Measurements from ENCODE around the gene AASDH. TPM values are rescaled to one million over a fixed set of nuclear protein-coding genes. Genes with fewer than 3 reads are reported as not detected.

AASDH gene
- polyA plus RNA-seq, 1 of the 3 experiments (the other 2 are of a cell fraction) = 4.4 TPM

DNA sequence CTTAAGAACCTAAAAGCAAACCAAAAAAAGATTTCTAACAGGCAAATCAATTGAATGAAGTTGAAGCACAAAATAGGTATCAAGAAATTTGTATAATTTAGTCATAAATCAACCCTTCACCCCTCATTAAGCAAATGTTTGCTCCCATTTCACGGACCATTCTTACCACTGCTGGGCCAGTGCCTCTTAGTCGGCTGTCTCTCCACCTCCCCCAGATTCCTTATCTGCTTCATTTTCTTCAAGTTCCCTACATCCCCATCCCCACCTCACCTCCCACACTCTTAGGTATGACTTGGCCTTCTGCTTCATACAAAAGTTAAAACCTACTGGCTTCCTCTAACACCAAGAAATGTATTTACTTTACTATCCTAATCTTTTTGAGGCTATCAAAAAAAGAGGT is 11.8 kb downstream of the AASDH start:
- no peak overlapping the region for H2AFZ ChIP-seq (ENCODE audit: low read depth)
- H3K36me3 ChIP-seq (replicated peaks in 1 of 2; ENCODE audit: control insufficient read depth in 1 of 2, insufficient read depth in 2 of 2, low read length in 1 of 2) = peaks cover 14 to 16% of the 10 kb centered on the region in 2 experiments
- no peak overlapping the region for H3K4me3 ChIP-seq (ENCODE audit: low read depth in 2 of 2, low read length in 1 of 2)
- ChIA-PET CTCF (no interaction called here), POLR2A (no interaction called here)
- no peaks in the 10 kb centered on the region for H3K27me3 ChIP-seq (ENCODE audit: insufficient read depth)
- no peak overlapping the region for H3K4me2 ChIP-seq
- no peaks in the 10 kb centered on the region for H3F3A ChIP-seq (replicated peaks; ENCODE audit: insufficient read depth)
- no peaks in the 10 kb centered on the region for H3K4me1 ChIP-seq (ENCODE audit: control insufficient read depth in 1 of 2, insufficient read depth in 2 of 2, low read depth in 1 of 2, low read length in 1 of 2)
- no peak overlapping the region for H3K27ac ChIP-seq (ENCODE audit: low read depth in 2 of 2, low read length in 1 of 2)
- TF ChIP-seq RFX5 (IDR thresholded peaks at IDR 0.05; ENCODE audit: low read length) (no peak), MEF2A (IDR thresholded peaks at IDR 0.05; ENCODE audit: borderline replicate concordance, low read depth) (no peak), EP300 (IDR thresholded peaks at IDR 0.05; ENCODE audit: borderline replicate concordance in 1 of 2, low read depth in 1 of 2, low read length in 1 of 2) (no peak), RXRA (IDR thresholded peaks at IDR 0.05; ENCODE audit: borderline replicate concordance, low read depth) (no peak), CHD2 (IDR thresholded peaks at IDR 0.05; ENCODE audit: low read length, partially characterized antibody) (no peak), MXI1 (IDR thresholded peaks at IDR 0.05; ENCODE audit: low read depth, low read length) (no peak), POLR2AphosphoS5 (IDR thresholded peaks at IDR 0.05; ENCODE audit: low read depth, low read length) (no peak), JUND (IDR thresholded peaks at IDR 0.05) (no peak), RAD21 (IDR thresholded peaks at IDR 0.05; ENCODE audit: low read length) (no peak), SIN3A (IDR thresholded peaks at IDR 0.05; ENCODE audit: borderline replicate concordance, low read depth, low read length) (no peak), EZH2phosphoT487 (IDR thresholded peaks at IDR 0.05; ENCODE audit: borderline replicate concordance, low read depth) (no peak), NFIC (IDR thresholded peaks at IDR 0.05; ENCODE audit: borderline replicate concordance) (no peak)
- TF ChIP-seq, protein P1, sequence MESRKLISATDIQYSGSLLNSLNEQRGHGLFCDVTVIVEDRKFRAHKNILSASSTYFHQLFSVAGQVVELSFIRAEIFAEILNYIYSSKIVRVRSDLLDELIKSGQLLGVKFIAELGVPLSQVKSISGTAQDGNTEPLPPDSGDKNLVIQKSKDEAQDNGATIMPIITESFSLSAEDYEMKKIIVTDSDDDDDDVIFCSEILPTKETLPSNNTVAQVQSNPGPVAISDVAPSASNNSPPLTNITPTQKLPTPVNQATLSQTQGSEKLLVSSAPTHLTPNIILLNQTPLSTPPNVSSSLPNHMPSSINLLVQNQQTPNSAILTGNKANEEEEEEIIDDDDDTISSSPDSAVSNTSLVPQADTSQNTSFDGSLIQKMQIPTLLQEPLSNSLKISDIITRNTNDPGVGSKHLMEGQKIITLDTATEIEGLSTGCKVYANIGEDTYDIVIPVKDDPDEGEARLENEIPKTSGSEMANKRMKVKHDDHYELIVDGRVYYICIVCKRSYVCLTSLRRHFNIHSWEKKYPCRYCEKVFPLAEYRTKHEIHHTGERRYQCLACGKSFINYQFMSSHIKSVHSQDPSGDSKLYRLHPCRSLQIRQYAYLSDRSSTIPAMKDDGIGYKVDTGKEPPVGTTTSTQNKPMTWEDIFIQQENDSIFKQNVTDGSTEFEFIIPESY (IDR thresholded peaks at IDR 0.05; ENCODE audit: borderline replicate concordance, low read depth) = no peak
- no peak overlapping the region for H3K9ac ChIP-seq
- H3K79me2 ChIP-seq (ENCODE audit: insufficient read depth) = no peaks in the 10 kb centered on the region
- H3K9me3 ChIP-seq = no peaks in the 10 kb centered on the region
- 89% methylated on average over 2 of the region's 2 CpGs for WGBS (ENCODE audit: low lambda C conversion rate)
- DNase-seq = no peak
- no peaks in the 10 kb centered on the region for H3K9me2 ChIP-seq
- no peaks in the 10 kb centered on the region for H4K20me1 ChIP-seq (ENCODE audit: insufficient read depth)

DNA sequence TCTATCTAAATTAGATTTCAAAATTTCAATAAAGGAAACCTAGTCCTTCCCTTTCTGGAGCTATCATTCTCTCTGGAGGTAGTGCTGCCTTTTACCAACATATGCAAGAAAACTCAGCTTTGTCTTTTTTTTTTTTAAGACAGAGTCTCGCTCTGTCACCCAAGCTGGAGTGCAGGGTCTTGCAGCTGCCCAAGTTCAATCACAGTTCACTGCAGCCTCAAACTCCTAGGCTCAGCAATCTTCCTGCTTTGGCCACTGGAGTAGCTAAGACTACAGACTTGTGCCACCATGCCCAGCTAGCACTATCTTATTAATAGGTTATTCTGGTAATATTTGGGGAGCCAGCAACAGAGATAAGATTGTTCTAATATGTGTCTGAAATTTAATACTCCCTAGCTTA is 12.3 kb downstream of the AASDH start:
- H3K9ac ChIP-seq = no peak overlapping the region
- ChIA-PET CTCF (no interaction called here), POLR2A (no interaction called here)
- no peak overlapping the region for H3K4me3 ChIP-seq (ENCODE audit: low read depth in 2 of 2, low read length in 1 of 2)
- H2AFZ ChIP-seq (ENCODE audit: low read depth) = no peak overlapping the region
- no peaks in the 10 kb centered on the region for H3K79me2 ChIP-seq (ENCODE audit: insufficient read depth)
- TF ChIP-seq, protein P2, sequence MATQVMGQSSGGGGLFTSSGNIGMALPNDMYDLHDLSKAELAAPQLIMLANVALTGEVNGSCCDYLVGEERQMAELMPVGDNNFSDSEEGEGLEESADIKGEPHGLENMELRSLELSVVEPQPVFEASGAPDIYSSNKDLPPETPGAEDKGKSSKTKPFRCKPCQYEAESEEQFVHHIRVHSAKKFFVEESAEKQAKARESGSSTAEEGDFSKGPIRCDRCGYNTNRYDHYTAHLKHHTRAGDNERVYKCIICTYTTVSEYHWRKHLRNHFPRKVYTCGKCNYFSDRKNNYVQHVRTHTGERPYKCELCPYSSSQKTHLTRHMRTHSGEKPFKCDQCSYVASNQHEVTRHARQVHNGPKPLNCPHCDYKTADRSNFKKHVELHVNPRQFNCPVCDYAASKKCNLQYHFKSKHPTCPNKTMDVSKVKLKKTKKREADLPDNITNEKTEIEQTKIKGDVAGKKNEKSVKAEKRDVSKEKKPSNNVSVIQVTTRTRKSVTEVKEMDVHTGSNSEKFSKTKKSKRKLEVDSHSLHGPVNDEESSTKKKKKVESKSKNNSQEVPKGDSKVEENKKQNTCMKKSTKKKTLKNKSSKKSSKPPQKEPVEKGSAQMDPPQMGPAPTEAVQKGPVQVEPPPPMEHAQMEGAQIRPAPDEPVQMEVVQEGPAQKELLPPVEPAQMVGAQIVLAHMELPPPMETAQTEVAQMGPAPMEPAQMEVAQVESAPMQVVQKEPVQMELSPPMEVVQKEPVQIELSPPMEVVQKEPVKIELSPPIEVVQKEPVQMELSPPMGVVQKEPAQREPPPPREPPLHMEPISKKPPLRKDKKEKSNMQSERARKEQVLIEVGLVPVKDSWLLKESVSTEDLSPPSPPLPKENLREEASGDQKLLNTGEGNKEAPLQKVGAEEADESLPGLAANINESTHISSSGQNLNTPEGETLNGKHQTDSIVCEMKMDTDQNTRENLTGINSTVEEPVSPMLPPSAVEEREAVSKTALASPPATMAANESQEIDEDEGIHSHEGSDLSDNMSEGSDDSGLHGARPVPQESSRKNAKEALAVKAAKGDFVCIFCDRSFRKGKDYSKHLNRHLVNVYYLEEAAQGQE (IDR thresholded peaks at IDR 0.05; ENCODE audit: low read depth, low read length) = no peak
- WGBS (ENCODE audit: low lambda C conversion rate) = 88% methylated on average over 1 of the region's 1 CpG
- no peaks in the 10 kb centered on the region for H3F3A ChIP-seq (replicated peaks; ENCODE audit: insufficient read depth)
- H3K4me2 ChIP-seq = no peak overlapping the region
- H3K36me3 ChIP-seq (replicated peaks in 1 of 2; ENCODE audit: control insufficient read depth in 1 of 2, insufficient read depth in 2 of 2, low read length in 1 of 2) = peaks cover 16 to 18% of the 10 kb centered on the region in 2 experiments
- H4K20me1 ChIP-seq (ENCODE audit: insufficient read depth) = no peaks in the 10 kb centered on the region
- H3K9me2 ChIP-seq = no peaks in the 10 kb centered on the region
- no peaks in the 10 kb centered on the region for H3K9me3 ChIP-seq
- no peak for DNase-seq
- H3K27me3 ChIP-seq (ENCODE audit: insufficient read depth) = no peaks in the 10 kb centered on the region
- no peaks in the 10 kb centered on the region for H3K4me1 ChIP-seq (ENCODE audit: control insufficient read depth in 1 of 2, insufficient read depth in 2 of 2, low read depth in 1 of 2, low read length in 1 of 2)
- H3K27ac ChIP-seq (ENCODE audit: low read depth in 2 of 2, low read length in 1 of 2) = no peak overlapping the region
